Astrocyte of the hippocampus (primary cell): ENCODE measurements around the gene NR2F1.

Source experiments
- DNase-seq: peaks from one replicate; pipeline ENCODE4 v3.0.0; 2011; ENCODE audit warnings: low read depth, low spot score

Gene NR2F1

GRCh38 chr5:93590493-93590892, 7.5 kb downstream of the NR2F1 start:
- peak; percentile 73 for DNase-seq

- peak; percentile 48 for DNase-seq
These were observed 8.4 kb downstream of the NR2F1 start for GRCh38 chr5:93591323-93591945.

GRCh38 chr5:93592883-93593282, 9.9 kb downstream of the NR2F1 start:
- no peak for DNase-seq

GRCh38 chr5:93593476-93594131, 10.6 kb downstream of the NR2F1 start:
- peak; percentile 51 for DNase-seq

- peak; percentile 58 for DNase-seq
These were observed 11.8 kb downstream of the NR2F1 start for GRCh38 chr5:93594591-93595419.

GRCh38 chr5:93595420-93596147, 12.6 kb downstream of the NR2F1 start:
- peak; percentile 55 for DNase-seq

- DNase-seq: peak; percentile 8
These were observed 13.3 kb downstream of the NR2F1 start for GRCh38 chr5:93596310-93596675.

GRCh38 chr5:93596676-93597490, 13.9 kb downstream of the NR2F1 start:
- DNase-seq: peak; percentile 37

GRCh38 chr5:93598091-93599000, 15.3 kb downstream of the NR2F1 start:
- DNase-seq: peak; percentile 51

GRCh38 chr5:93599001-93599379, 16.0 kb downstream of the NR2F1 start:
- DNase-seq: peak; percentile 44

GRCh38 chr5:93599399-93600120, 16.5 kb downstream of the NR2F1 start:
- DNase-seq: peak; percentile 82

- DNase-seq: peak; percentile 80
These were observed 17.5 kb downstream of the NR2F1 start for GRCh38 chr5:93600409-93601070.

GRCh38 chr5:93601071-93601801, 18.2 kb downstream of the NR2F1 start:
- peak; percentile 78 for DNase-seq

GRCh38 chr5:93601802-93602155, 18.8 kb downstream of the NR2F1 start:
- DNase-seq: no peak

GRCh38 chr5:93602241-93603077, 19.4 kb downstream of the NR2F1 start:
- DNase-seq: peak; percentile 68

- peak; percentile 48 for DNase-seq
These were observed 20.2 kb downstream of the NR2F1 start for GRCh38 chr5:93603078-93603792.
